SU-DHL-6 (cell line): ENCODE data around the gene BRD3OS.

ENCODE experiments used
- CTCF ChIP-seq: fragments of 200-600 bp; sonication (generic); IDR thresholded peaks from one replicate; pipeline ENCODE4 v1.5.1; 2017; ENCODE audit warnings: antibody characterized with exemption, mild to moderate bottlenecking, low read length, moderate library complexity; ENCODE audit not compliant: insufficient read depth, poor library complexity, severe bottlenecking
- EZH2phosphoT487 ChIP-seq: fragments of 200-600 bp; sonication (generic), shearing (Covaris generic); conservative IDR thresholded peaks from 2 replicates; pipeline ENCODE4 v1.6.1; 2018; ENCODE audit warnings: mild to moderate bottlenecking, antibody characterized with exemption, low read length, moderate library complexity, mixed read lengths

GRCh38 chr9:134059188-134059641, 33.9 kb downstream of the BRD3OS start:
- TF ChIP-seq CTCF = no peak
- no peak for TF ChIP-seq EZH2phosphoT487
